AG04449 (cell line): Measurements from ENCODE around the gene MYBPC2.

Experiments used
- CTCF ChIA-PET: fragments of 350-600 bp; formaldehyde crosslinking; extraction: SDS; loops from one replicate; lab custom pipeline; 2021; ENCODE audit warnings: antibody characterized with exemption; lab: Yijun Ruan, JAX
- POLR2A ChIA-PET: fragments of 400-600, 350-600 bp; formaldehyde crosslinking; extraction: SDS; loops from one replicate; lab custom pipeline; 2020; ENCODE audit warnings: antibody characterized with exemption, inconsistent platforms; lab: Yijun Ruan, JAX
- DNase-seq: peaks from one replicate; pipeline ENCODE4 v3.0.0-alpha.2; 2010; ENCODE audit warnings: low read depth, low spot score
- H3K4me3 ChIP-seq: 2 replicates; pipeline ENCODE4 v1.5.1; 2011; ENCODE audit warnings: low read depth, mild to moderate bottlenecking, control low read depth, low read length
- CTCF ChIP-seq: IDR thresholded peaks from one replicate; pipeline ENCODE4 v1.5.1; 2011; ENCODE audit warnings: mild to moderate bottlenecking, moderate library complexity, low read length, control low read depth, inconsistent platforms; ENCODE audit not compliant: insufficient read depth; ENCODE audit errors: missing control alignments

MYBPC2 gene

GRCh38 chr19:50420127-50420526 lies 12.6 kb upstream of the MYBPC2 start:
- POLR2A ChIA-PET: no interaction called here
- H3K4me3 ChIP-seq: no peak overlapping the region
- CTCF ChIA-PET: interaction anchor here (1.3 to 1.6 kb wide), 2 partner anchors 8 to 51 kb away, joined by 3 read pairs; no protein-coding TSS in a partner anchor
- no peak for DNase-seq
- no peak for TF ChIP-seq CTCF

- no peak for TF ChIP-seq CTCF
- DNase-seq: no peak
- POLR2A ChIA-PET: no interaction called here
- CTCF ChIA-PET: interaction anchor here (1.6 kb wide), 1 partner anchor 8 kb away, joined by 3 read pairs; no protein-coding TSS in a partner anchor
- no peak overlapping the region for H3K4me3 ChIP-seq
Measured at GRCh38 chr19:50420808-50421207, 11.9 kb upstream of the MYBPC2 start.

GRCh38 chr19:50422397-50423278 lies 10.1 kb upstream of the MYBPC2 start:
- CTCF ChIA-PET: no interaction called here
- TF ChIP-seq CTCF: no peak
- POLR2A ChIA-PET: no interaction called here
- no peak overlapping the region for H3K4me3 ChIP-seq
- no peak for DNase-seq

- ChIA-PET POLR2A (no interaction called here), CTCF (interaction anchor here (1.8 kb wide), 1 partner anchor 8 kb away, joined by 9 read pairs; no protein-coding TSS in a partner anchor)
- DNase-seq: no peak
- TF ChIP-seq CTCF: no peak
- H3K4me3 ChIP-seq: no peak overlapping the region
Measured at GRCh38 chr19:50423279-50424113, 9.2 kb upstream of the MYBPC2 start.

- no peak overlapping the region for H3K4me3 ChIP-seq
- ChIA-PET CTCF (interaction anchor here (1.8 kb wide), 1 partner anchor 10 kb away, joined by 9 read pairs; no protein-coding TSS in a partner anchor), POLR2A (no interaction called here)
- TF ChIP-seq CTCF: no peak
- DNase-seq: no peak
Measured at GRCh38 chr19:50425581-50425980, 7.1 kb upstream of the MYBPC2 start.

- ChIA-PET POLR2A (no interaction called here), CTCF (interaction anchor here (1.5 kb wide), 1 partner anchor 12 kb away, joined by 4 read pairs; no protein-coding TSS in a partner anchor)
Measured at GRCh38 chr19:50427318-50427925, 5.3 kb upstream of the MYBPC2 start.

More at GRCh38 chr19:50427318-50427925, 5.3 kb upstream of the MYBPC2 start:
- H3K4me3 ChIP-seq: no peak overlapping the region
- TF ChIP-seq CTCF: no peak
- DNase-seq: no peak
